Measurements from ENCODE around the gene NPW.
A peak's percentile ranks its signal among the peaks of the same experiment; 100 is the strongest.

Gene NPW

DNA sequence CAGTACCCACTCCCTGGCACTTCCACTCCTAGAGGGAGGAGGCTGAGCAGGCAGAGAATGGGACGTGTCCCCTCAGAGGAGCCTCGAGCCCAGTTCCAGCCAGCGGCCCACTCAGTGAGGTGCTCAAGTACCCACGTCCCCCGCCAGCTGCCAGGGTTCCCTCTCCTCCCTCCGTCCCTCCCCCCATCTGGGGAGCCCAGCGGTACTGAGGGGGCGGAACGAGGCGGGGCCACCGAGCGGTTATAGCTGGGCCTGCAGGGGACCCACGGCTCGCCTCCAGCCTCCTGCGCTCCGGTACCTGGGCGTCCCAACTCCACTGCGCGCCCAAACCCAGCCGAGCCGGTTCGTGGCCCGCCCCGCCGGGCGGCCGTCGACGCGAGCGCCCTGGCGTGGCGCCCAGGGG lies at the start of gene NPW:
TSS of gene NPW (plus strand) at position 268 of the 403 bp plus-strand sequence.
- DNase-seq = no peak

DNA sequence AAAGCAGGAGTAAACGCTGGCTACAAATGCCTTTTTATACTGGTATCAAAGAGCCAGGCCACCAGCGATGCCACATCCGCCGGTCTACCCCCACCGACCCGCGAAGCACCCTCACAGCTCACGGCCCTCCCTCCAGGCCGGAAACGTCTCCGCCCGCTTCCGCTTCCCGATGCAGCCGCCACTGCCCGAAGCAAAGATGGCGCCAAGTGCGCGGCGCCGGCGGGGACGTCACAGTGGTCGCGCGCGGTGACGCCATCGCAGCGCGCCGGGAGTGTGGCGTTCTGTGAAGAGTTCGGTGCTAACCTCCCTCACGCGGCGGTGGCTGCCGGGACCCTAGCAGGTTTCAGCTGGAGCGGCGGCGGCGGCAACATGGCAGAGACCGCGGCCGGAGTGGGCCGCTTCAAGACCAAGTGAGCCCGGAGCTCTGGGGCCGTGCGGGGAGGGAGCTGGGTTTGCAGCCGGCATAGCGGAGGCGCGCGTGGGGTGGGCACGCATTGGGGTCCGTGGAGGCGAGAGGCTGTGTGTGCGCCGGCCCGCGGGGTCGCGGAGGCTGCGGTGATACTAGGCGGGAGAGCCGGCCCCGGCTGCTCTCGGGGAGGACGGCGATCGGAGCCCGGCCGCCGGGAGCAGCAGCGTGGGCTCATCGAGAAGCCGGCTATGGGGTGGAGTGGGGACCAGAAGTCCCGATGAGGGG lies 47.6 kb upstream of the NPW start, which contains the start of gene TBL3:
TSS of gene TBL3 (plus strand) at position 258 of the 694 bp plus-strand sequence. CDS start at position 370, 112 bp downstream.
- peak; percentile 90 for DNase-seq

DNA sequence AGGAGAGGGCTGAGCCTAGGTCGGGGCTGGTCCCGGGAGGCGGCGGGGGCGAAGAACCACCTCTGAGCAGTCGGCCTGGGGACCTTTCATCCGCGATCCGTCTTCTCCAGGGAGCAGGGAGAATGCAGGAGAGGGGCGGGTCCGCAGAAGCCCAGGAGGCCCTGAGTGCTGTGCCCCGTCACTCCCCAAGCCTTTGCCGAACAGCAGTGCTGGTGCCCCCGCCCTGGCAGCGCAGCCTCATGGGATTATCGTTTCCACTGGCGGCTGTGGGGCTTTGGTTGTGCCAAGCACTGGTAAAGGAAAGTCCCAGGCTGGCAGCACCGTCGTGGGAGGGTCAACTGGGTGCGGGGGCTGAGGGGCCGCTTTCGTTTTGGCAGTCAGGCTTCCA lies 47.1 kb upstream of the NPW start:
- no peak for DNase-seq

GRCh38 chr16:1973461-1974156 lies 46.0 kb upstream of the NPW start:
- no peak for DNase-seq

- no peak for DNase-seq
Observed at GRCh38 chr16:1974157-1975070, 45.2 kb upstream of the NPW start.

DNA sequence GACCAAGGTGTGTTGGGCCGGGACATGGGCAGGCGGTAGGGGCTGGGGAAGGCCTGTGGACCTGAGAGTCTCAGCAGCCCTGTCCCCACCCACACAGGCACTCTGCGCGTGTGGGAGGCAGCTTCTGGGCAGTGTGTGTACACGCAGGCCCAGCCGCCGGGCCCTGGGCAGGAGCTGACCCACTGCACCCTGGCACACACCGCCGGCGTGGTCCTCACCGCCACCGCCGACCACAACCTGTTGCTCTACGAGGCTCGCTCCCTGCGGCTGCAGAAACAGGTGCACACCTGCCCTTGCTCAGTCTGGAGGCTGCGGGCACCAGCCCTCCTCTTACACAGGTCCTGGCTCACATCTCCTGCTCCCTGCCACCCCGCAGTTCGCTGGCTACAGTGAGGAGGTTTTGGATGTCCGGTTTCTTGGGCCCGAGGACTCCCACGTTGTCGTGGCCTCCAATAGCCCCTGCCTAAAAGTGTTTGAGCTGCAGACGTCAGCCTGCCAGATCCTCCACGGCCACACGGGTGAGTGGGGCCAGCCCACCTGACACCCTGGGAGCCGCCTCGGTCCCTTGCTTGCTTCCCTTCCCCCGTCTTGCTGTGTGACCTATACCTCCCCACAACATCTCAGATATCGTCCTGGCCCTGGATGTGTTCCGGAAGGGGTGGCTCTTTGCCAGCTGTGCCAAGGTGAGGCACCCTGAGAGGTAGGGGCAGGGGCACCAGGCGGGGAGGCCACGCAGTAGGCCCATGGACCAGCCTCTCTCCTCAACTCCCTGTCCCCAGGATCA lies 44.0 kb upstream of the NPW start:
- no peak for DNase-seq

- no peak for DNase-seq
Observed at GRCh38 chr16:1976216-1976520, 43.4 kb upstream of the NPW start.

- no peak for DNase-seq
Observed at GRCh38 chr16:1976951-1977874, 42.4 kb upstream of the NPW start.

GRCh38 chr16:1977875-1978268 lies 41.7 kb upstream of the NPW start:
- no peak for DNase-seq

GRCh38 chr16:1978476-1979120 lies 41.0 kb upstream of the NPW start:
- DNase-seq = no peak

DNA sequence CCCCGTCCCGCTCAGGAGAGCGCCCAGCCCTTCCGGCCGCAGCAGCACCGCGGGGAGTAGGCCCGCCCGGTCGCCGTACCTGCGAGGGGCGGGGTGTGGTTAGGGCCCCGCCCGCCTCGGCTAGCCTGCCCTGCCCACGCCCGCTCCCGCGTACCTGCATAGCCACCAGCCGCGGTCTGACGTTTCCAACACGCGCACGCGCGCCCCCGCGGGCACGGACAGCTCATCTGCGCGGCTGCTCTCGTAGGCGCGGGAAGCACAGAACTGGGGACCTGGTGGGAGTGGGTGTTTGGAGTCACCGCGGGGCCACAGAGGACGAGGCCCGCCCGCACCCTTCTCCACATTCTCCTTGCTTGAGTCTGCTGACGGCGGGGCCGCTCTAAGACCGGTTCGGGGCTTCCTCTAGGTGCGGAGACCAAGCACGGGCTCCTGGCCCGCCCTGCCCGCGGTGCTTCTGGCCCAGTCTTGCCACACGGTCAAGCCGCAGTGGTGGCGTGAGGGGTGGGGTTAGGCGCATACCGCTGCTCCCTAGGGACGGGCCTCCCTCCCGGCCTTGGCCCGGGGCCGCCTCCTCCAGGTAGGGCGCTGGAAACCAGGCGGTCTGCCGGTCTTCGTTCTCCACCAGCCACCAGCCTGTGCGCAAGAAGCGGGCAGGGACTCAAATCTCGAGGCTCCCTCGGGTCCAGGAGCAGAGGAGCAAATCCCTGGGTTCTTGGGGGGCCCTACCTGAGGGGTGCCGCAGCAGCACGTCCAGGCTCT lies 40.1 kb upstream of the NPW start:
- no peak for DNase-seq

DNA sequence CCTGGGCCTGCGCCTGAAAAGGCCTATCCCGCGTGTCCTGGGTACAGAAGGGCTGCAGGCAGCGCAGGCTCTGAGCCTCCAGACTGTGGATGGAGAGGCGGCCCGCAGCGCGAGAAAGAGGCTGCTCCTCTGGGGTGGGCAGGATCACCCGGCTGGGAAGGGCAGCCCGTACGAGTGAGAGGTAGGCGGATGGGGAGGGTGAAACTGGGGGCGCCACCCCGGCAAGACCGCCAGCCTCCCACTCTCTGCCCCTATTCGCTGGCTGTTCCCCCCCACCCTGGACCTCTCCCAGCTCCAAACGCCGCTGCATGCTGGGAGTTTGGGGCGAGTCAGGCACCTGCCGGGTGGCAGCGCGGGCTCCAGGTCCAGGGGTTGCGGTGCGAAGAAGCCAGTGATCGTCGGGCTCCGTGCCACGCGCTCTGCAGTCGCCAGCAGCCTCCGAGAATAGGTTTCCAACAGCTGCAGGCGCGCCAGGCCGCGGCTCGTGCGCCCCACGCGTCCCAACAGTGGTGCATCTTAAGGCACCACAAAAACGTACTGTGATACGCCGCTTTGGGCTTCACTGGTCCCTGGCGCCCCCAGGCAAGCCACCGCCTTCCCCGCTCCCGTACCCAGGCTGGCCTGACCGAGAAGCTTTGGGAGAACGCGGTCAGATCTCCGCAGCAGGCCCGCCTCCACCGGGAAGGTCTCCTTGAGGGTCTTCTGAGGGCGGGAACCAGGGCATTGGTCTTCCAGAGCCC lies 39.4 kb upstream of the NPW start:
- no peak for DNase-seq

GRCh38 chr16:1980770-1981087 lies 38.9 kb upstream of the NPW start:
- no peak for DNase-seq

DNA sequence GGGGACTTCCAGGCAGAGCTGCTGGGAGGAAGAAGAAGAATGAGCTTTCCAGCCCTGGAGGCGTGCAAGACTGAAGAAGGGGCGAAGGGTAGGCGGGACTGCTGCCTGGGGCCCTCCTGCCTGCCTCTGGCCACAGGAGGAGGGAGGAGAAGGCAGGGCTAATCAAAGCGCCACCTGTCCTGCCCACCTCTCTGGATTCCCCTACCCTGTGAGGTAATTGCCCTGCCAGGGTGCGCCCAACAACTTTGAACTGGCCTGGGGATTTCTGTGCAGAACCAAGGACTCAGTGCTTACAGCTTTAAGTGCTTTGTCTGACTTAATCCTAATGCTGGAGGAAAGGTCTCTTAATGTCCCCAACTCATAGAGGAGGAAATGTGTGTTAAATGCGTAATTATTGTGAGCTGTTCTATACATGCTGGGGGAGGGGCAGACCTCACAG lies 38.2 kb upstream of the NPW start, which contains the start of gene NOXO1:
TSS of gene NOXO1 (minus strand) at position 72 of the 439 bp plus-strand sequence. CDS start 290 bp downstream, outside the sequence.
- no peak for DNase-seq

GRCh38 chr16:1982013-1982433 lies 37.6 kb upstream of the NPW start:
- no peak for DNase-seq

DNA sequence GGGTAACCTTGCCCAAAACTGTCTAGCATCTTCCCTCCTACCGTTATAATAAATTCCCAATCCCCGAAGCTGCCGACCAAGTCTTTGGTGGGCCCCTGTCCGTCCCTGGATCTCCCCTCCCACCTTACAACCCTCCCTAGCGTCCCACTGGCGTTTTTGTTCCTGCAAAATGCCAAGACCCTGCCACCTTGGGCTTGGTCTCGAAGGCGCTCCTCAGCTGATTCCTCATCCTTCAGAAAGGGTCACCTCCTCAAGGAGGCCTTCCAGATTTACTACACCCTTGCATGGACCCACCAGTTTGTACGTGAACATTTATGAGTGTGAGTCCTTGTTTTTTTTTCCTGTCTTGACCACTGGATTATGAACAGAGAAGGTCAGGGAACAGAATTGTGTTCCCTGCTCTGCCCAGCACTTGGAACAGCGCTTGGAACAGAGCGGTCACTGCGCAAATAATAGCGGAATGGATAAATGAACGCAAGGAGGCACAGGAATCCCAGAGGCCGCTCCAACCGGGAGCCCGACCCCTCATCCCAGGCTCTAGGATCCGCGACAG lies 36.5 kb upstream of the NPW start:
- DNase-seq = no peak

GRCh38 chr16:1983544-1984346 lies 35.8 kb upstream of the NPW start, which contains the start of gene GFER:
Gene GFER, plus strand, starts transcription at chr16:1984193. Its CDS starts 26 bp downstream, at chr16:1984219.
- peak; percentile 60 for DNase-seq
